ENCODE data around the gene GYG1.

DNA sequence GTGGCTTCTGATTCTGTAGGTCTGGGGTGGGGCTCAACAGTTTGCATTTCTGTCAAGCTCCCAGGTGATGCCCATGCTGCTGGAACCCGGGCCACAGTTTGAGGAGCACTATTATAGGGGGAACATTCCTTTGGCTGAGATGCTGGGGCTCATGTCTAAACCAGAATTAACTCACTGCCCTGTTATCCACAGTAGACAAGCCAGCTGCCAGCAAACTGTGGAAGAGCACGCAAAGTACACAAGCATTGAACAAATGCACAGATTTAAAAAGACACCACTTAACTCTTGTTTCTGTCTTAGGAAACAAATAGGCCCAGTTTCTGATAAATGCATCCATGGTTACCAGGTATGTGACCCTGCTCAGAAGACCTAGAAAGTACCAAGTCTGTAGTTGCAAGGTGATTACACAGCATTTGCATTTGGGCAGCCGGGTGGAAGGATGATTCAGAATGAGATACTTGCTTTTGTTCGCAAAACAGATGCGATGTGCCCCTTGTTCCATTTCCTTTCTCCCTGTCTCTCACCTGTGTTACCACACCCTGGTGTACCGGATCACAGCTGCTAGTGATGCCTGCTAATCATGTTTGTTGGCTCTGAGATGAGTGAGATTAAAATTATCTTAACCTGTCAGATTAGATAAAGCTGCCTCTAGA lies 12.4 kb downstream of the GYG1 start:
- no peak for TF ChIP-seq POLR2A (IDR thresholded peaks at IDR 0.05; ENCODE audit: low read length)
- no peak for TF ChIP-seq GATA1 (IDR thresholded peaks at IDR 0.05; ENCODE audit: low read depth, low read length)
